MCF 10A (cell line): ENCODE results near the gene TMEM187. TPM values are rescaled to one million over a fixed set of nuclear protein-coding genes. Genes with fewer than 3 reads are reported as not detected.

Experiments used
- BruUV-seq: library from RNA; stranded (reverse); fragments of 400-500 nt; replicated peaks from 2 replicates; lab custom pipeline; 2021; lab: Mats Ljungman, UMichigan
- CTCF ChIA-PET: fragments of 300-600 bp; sonication (Branson Sonifier 250); formaldehyde crosslinking; extraction: SDS; loops from one replicate; lab custom pipeline; 2021; ENCODE audit warnings: antibody characterized with exemption, inconsistent platforms; lab: Yijun Ruan, JAX
- POLR2A ChIA-PET: fragments of 300-600, 350-650 bp; sonication (Branson Sonifier 250); formaldehyde crosslinking; extraction: SDS; loops from one replicate; lab custom pipeline; 2020; ENCODE audit warnings: antibody characterized with exemption, inconsistent platforms; lab: Yijun Ruan, JAX
- DNase-seq: peaks from one replicate; pipeline ENCODE4 v3.0.0-alpha.2; 2018; ENCODE audit not compliant: unreplicated experiment
- H3K27ac Mint-ChIP-seq: one replicate; pipeline ENCODE4 v1.8.0; 2022; ENCODE audit warnings: mild to moderate bottlenecking, low read depth, mixed read lengths; ENCODE audit not compliant: unreplicated experiment
- H3K27me3 Mint-ChIP-seq: one replicate; pipeline ENCODE4 v1.8.0; 2022; ENCODE audit warnings: mixed read lengths; ENCODE audit not compliant: insufficient read depth, unreplicated experiment
- H3K36me3 Mint-ChIP-seq: one replicate; pipeline ENCODE4 v1.8.0; 2022; ENCODE audit warnings: mild to moderate bottlenecking, moderate library complexity, mixed read lengths; ENCODE audit not compliant: insufficient read depth, unreplicated experiment
- H3K4me1 Mint-ChIP-seq: one replicate; pipeline ENCODE4 v1.8.0; 2022; ENCODE audit warnings: mixed read lengths; ENCODE audit not compliant: insufficient read depth, unreplicated experiment
- H3K4me3 Mint-ChIP-seq: one replicate; pipeline ENCODE4 v1.8.0; 2022; ENCODE audit warnings: mild to moderate bottlenecking, moderate library complexity, mixed read lengths; ENCODE audit not compliant: unreplicated experiment
- H3K9me3 Mint-ChIP-seq: one replicate; pipeline ENCODE4 v1.8.0; 2022; ENCODE audit warnings: mixed read lengths; ENCODE audit not compliant: unreplicated experiment
- CTCF ChIP-seq: fragments of 200-600 bp; IDR thresholded peaks from one replicate; pipeline ENCODE4 v1.8.0; 2022; ENCODE audit warnings: antibody characterized with exemption, mild to moderate bottlenecking; ENCODE audit not compliant: unreplicated experiment
- intact Hi-C: fragments of 100-400 bp; cut with micrococcal nuclease; formaldehyde crosslinking; loops from 2 replicates; pipeline ENCODE4 v1.14.1; 2022
- total RNA-seq: library from RNA; stranded (reverse); gene quantifications from 2 replicates; pipeline ENCODE4 v1.2.3, GENCODE V29; 2022

TMEM187 gene
- total RNA-seq, 1 experiment from 2014 or later: 9.3 TPM

- H3K9me3 Mint-ChIP-seq: no peaks in the 10 kb centered on the region
- H3K36me3 Mint-ChIP-seq: no peaks in the 10 kb centered on the region
- peaks cover 6% of the 10 kb centered on the region for H3K4me1 Mint-ChIP-seq
- no peak for TF ChIP-seq CTCF
- POLR2A ChIA-PET: no interaction called here
- BruUV-seq: no TSS peak
- no peak overlapping the region for H3K27ac Mint-ChIP-seq
- CTCF ChIA-PET: interaction anchor here (0.6 to 0.7 kb wide), 2 partner anchors 77 to 492 kb away, joined by 3 to 4 read pairs; no protein-coding TSS in a partner anchor
- peaks cover 45% of the 10 kb centered on the region for H3K27me3 Mint-ChIP-seq
- no peak overlapping the region for H3K4me3 Mint-ChIP-seq
- no peak for DNase-seq
- intact Hi-C loops: no loop called here
These were observed 26.9 kb downstream of the TMEM187 start for GRCh38 chrX:153999359-154000037.

- H3K36me3 Mint-ChIP-seq: no peaks in the 10 kb centered on the region
- H3K4me3 Mint-ChIP-seq: no peak overlapping the region
- ChIA-PET CTCF (interaction anchor here (0.6 to 0.8 kb wide), 4 partner anchors 17 to 493 kb away, joined by 3 to 4 read pairs (median 3); no protein-coding TSS in a partner anchor), POLR2A (no interaction called here)
- no peaks in the 10 kb centered on the region for H3K9me3 Mint-ChIP-seq
- H3K27me3 Mint-ChIP-seq: peaks cover 49% of the 10 kb centered on the region
- no peak overlapping the region for H3K27ac Mint-ChIP-seq
- intact Hi-C loops: no loop called here
- no peak for DNase-seq
- peaks cover 6% of the 10 kb centered on the region for H3K4me1 Mint-ChIP-seq
- no TSS peak for BruUV-seq
- no peak for TF ChIP-seq CTCF
These were observed 27.5 kb downstream of the TMEM187 start for GRCh38 chrX:154000051-154000450.

GRCh38 chrX:154002215-154002719 lies 29.7 kb downstream of the TMEM187 start:
- DNase-seq: peak; percentile 71
- TF ChIP-seq CTCF: no peak
- no peak overlapping the region for H3K4me3 Mint-ChIP-seq
- H3K36me3 Mint-ChIP-seq: peaks cover 8% of the 10 kb centered on the region
- H3K9me3 Mint-ChIP-seq: no peaks in the 10 kb centered on the region
- no TSS peak for BruUV-seq
- no peak overlapping the region for H3K27ac Mint-ChIP-seq
- CTCF ChIA-PET: interaction anchor here (0.6 to 2.1 kb wide), 3 partner anchors 10 to 26 kb away, joined by 5 to 10 read pairs (median 6); no protein-coding TSS in a partner anchor
- H3K4me1 Mint-ChIP-seq: peaks cover 6% of the 10 kb centered on the region
- H3K27me3 Mint-ChIP-seq: peaks cover 66% of the 10 kb centered on the region
- POLR2A ChIA-PET: interaction anchor here (0.6 to 0.7 kb wide), 2 partner anchors 96 to 227 kb away, joined by 3 to 4 read pairs; no protein-coding TSS in a partner anchor
- intact Hi-C loops: no loop called here

GRCh38 chrX:154004315-154004714 lies 31.8 kb downstream of the TMEM187 start:
- peaks cover 68% of the 10 kb centered on the region for H3K27me3 Mint-ChIP-seq
- ChIA-PET CTCF (interaction anchor here (0.6 to 1.3 kb wide), 2 partner anchors 9 to 1048 kb away, joined by 5 to 7 read pairs; no protein-coding TSS in a partner anchor), POLR2A (no interaction called here)
- intact Hi-C loops: no loop called here
- no peak overlapping the region for H3K27ac Mint-ChIP-seq
- no peak for TF ChIP-seq CTCF
- BruUV-seq: no TSS peak
- peaks cover 25% of the 10 kb centered on the region for H3K36me3 Mint-ChIP-seq
- H3K4me3 Mint-ChIP-seq: no peak overlapping the region
- DNase-seq: no peak
- H3K9me3 Mint-ChIP-seq: no peaks in the 10 kb centered on the region
- H3K4me1 Mint-ChIP-seq: peaks cover 11% of the 10 kb centered on the region
